ENCODE results near the gene GSTA2. TPM values are rescaled to one million over a fixed set of nuclear protein-coding genes. Genes with fewer than 3 reads are reported as not detected.

GSTA2 gene
- total RNA-seq, 4 donors from 2014 or later = not detected

DNA sequence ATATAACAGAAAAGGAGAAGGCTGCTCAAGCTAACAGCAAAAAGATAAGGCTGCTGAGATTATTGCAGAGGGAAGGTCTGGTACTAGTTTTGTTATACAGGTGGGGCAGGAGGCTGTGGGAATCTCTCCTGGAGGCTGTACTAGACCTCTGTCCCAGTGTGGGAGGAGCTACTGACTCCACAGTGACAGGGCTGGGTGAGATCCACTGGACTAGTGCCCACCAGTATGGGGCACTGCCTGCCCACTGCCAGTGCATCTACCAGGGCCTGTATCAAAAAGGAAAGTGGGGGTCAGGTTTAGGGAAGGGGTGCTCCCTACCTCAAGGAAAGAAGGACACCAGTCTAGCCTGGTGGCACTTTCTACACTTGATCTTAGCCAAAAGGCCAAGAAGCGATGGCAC lies 30.1 kb downstream of the GSTA2 start:
- ATAC-seq = no peak
- in situ Hi-C loops (cut with MboI; ENCODE audit: low sequenced_read_pairs in 4 of 4) = no loop called here
- Histone ChIP-seq H3K9me3 (no peaks in the 10 kb centered on the region), H3K4me1 (no peaks in the 10 kb centered on the region), H3K27ac (no peak overlapping the region), H3K27me3 (no peaks in the 10 kb centered on the region), H3K36me3 (no peaks in the 10 kb centered on the region), H3K4me3 (no peak overlapping the region)
- intact Hi-C loops (cut with DNase I; ENCODE audit: low total_unique reads) = no loop called here
- no peak for TF ChIP-seq POLR2A (IDR thresholded peaks at IDR 0.05)
- TF ChIP-seq, protein P1, sequence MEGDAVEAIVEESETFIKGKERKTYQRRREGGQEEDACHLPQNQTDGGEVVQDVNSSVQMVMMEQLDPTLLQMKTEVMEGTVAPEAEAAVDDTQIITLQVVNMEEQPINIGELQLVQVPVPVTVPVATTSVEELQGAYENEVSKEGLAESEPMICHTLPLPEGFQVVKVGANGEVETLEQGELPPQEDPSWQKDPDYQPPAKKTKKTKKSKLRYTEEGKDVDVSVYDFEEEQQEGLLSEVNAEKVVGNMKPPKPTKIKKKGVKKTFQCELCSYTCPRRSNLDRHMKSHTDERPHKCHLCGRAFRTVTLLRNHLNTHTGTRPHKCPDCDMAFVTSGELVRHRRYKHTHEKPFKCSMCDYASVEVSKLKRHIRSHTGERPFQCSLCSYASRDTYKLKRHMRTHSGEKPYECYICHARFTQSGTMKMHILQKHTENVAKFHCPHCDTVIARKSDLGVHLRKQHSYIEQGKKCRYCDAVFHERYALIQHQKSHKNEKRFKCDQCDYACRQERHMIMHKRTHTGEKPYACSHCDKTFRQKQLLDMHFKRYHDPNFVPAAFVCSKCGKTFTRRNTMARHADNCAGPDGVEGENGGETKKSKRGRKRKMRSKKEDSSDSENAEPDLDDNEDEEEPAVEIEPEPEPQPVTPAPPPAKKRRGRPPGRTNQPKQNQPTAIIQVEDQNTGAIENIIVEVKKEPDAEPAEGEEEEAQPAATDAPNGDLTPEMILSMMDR (IDR thresholded peaks at IDR 0.05 in 4 of 5, conservative IDR thresholded peaks at IDR 0.05 in 1 of 5) = no peak
- no peak for DNase-seq

DNA sequence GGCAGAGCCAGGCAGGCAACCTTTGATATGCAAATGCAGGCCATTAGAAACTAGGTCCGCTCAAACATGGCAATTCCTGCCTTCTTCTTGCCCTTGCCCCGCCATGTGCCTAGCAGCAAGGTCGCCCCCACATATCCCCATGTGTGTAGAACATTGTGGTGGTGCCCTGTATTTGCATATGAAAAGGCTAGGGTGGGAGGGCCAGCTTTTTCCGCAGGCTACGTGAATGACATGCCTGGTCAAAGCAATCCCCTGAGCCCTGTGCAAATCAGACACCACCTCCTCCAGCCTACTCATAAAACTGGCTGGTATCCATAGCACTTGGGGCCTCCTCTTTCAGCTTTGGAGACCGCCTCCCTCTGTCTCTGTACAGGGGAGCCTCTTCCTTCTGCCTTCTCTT lies 31.6 kb downstream of the GSTA2 start:
- Histone ChIP-seq H3K9me3 (no peaks in the 10 kb centered on the region), H3K4me3 (no peak overlapping the region), H3K27ac (no peak overlapping the region), H3K27me3 (no peaks in the 10 kb centered on the region), H3K4me1 (no peaks in the 10 kb centered on the region), H3K36me3 (no peaks in the 10 kb centered on the region)
- DNase-seq (no peak), ATAC-seq (no peak)
- intact Hi-C loops (cut with DNase I; ENCODE audit: low total_unique reads) (no loop called here), in situ Hi-C loops (cut with MboI; ENCODE audit: low sequenced_read_pairs in 4 of 4) (no loop called here)
- TF ChIP-seq POLR2A (IDR thresholded peaks at IDR 0.05) = no peak
- TF ChIP-seq, protein P1 (IDR thresholded peaks at IDR 0.05 in 4 of 5, conservative IDR thresholded peaks at IDR 0.05 in 1 of 5) = no peak

DNA sequence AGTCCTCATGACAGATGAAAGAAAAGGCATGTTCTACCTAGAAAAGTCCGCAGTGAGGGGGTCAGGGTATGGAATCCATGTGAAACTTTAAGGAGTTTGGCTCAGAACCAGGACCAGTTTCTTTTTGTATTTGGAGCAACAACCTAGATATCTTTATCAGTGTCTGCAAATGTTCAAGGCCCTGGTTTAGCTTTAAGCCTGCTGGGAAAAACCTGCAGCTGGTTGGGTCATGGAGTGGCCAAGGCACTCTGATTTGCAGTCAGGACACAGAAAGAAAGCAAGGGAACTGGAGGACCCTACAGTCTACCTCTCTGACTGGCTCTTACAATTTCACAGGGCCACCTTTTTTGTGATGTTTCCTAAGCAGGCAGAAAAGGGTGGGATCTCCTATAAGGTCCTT lies 33.7 kb downstream of the GSTA2 start:
- Histone ChIP-seq H3K27me3 (no peaks in the 10 kb centered on the region), H3K36me3 (no peaks in the 10 kb centered on the region), H3K9me3 (no peaks in the 10 kb centered on the region), H3K27ac (no peak overlapping the region), H3K4me1 (no peaks in the 10 kb centered on the region), H3K4me3 (no peak overlapping the region)
- intact Hi-C loops (cut with DNase I; ENCODE audit: low total_unique reads) (no loop called here), in situ Hi-C loops (cut with MboI; ENCODE audit: low sequenced_read_pairs in 4 of 4) (no loop called here)
- DNase-seq (no peak), ATAC-seq (no peak)
- TF ChIP-seq POLR2A (IDR thresholded peaks at IDR 0.05) = no peak
- TF ChIP-seq, protein P1 (IDR thresholded peaks at IDR 0.05 in 4 of 5, conservative IDR thresholded peaks at IDR 0.05 in 1 of 5) = no peak

DNA sequence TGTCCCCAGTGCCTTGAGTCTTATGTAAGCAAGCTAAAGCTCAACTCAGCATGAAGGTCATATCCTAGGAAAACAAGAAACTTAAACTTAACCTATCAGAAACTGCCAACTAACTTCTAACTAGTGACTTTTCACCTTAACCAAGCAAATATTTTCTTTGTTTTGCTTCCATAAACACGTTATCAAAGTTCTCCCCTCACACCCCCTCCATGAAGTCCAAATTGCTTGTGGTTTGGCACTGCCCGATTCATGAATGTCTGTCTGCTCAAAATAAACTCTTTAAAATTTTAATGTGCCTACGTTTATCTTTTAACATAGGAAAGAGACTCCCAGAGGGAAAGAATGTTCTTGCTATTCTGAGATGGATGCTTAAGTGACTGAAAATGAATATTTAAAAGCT lies 34.9 kb downstream of the GSTA2 start:
- H3K36me3 ChIP-seq = no peaks in the 10 kb centered on the region
- H3K27me3 ChIP-seq = no peaks in the 10 kb centered on the region
- no peak overlapping the region for H3K4me3 ChIP-seq
- H3K9me3 ChIP-seq = no peaks in the 10 kb centered on the region
- in situ Hi-C loops (cut with MboI; ENCODE audit: low sequenced_read_pairs in 4 of 4) (no loop called here), intact Hi-C loops (cut with DNase I; ENCODE audit: low total_unique reads) (no loop called here)
- no peak for DNase-seq
- TF ChIP-seq, protein P1 (IDR thresholded peaks at IDR 0.05 in 4 of 5, conservative IDR thresholded peaks at IDR 0.05 in 1 of 5) = no peak
- no peak for TF ChIP-seq POLR2A (IDR thresholded peaks at IDR 0.05)
- H3K27ac ChIP-seq = no peak overlapping the region
- no peaks in the 10 kb centered on the region for H3K4me1 ChIP-seq
- no peak for ATAC-seq

DNA sequence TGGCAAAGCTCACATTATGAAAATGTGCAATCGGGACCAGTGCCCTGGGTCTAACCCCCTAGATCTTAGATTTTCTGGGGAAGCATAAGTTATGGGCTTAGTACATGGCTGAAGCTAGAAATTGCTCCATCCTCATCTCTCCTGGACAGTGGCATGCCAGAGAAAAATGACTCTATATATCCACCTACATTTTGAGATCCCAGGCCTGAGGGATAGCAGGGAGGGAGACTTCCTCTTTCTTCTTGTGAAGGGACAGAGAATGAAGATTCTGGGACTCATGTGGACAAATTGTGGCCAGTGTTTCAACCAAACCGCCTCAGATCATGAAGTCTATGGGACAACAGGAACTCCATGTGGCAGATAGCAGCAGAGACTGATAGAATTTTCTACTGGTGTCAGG lies 35.4 kb downstream of the GSTA2 start:
- H3K4me3 ChIP-seq = no peak overlapping the region
- in situ Hi-C loops (cut with MboI; ENCODE audit: low sequenced_read_pairs in 4 of 4) (no loop called here), intact Hi-C loops (cut with DNase I; ENCODE audit: low total_unique reads) (no loop called here)
- no peaks in the 10 kb centered on the region for H3K4me1 ChIP-seq
- TF ChIP-seq POLR2A (IDR thresholded peaks at IDR 0.05) = no peak
- TF ChIP-seq, protein P1 (IDR thresholded peaks at IDR 0.05 in 4 of 5, conservative IDR thresholded peaks at IDR 0.05 in 1 of 5) = no peak
- H3K36me3 ChIP-seq = no peaks in the 10 kb centered on the region
- no peak overlapping the region for H3K27ac ChIP-seq
- H3K27me3 ChIP-seq = no peaks in the 10 kb centered on the region
- ATAC-seq = no peak
- no peak for DNase-seq
- no peaks in the 10 kb centered on the region for H3K9me3 ChIP-seq

Measured in gastrocnemius medialis (tissue), 4 donors.